HCT116 (cell line): ENCODE measurements around the gene PYGB. TPM values are rescaled to one million over a fixed set of nuclear protein-coding genes. Genes with fewer than 3 reads are reported as not detected.

ENCODE experiments used
- ATAC-seq: fragments of 200-7000 bp; cut with Tn5 transposase; 2 replicates; pipeline ENCODE4 v1.9.1; 2020; ENCODE audit warnings: mild to moderate bottlenecking, moderate library complexity
- BruUV-seq: library from RNA; stranded (reverse); fragments of 400-500 nt; replicated peaks from 2 replicates; lab custom pipeline; 2021; lab: Mats Ljungman, UMichigan
- CTCF ChIA-PET: fragments of 300-600 bp; sonication (Branson Sonifier 250); formaldehyde crosslinking; loops from one replicate; lab custom pipeline; 2021; ENCODE audit warnings: antibody characterized with exemption; lab: Charles Lee
- POLR2A ChIA-PET: fragments of 300-600, 350-600 bp; sonication (Branson Sonifier 250); formaldehyde crosslinking; loops from one replicate; lab custom pipeline; 2021; ENCODE audit warnings: antibody characterized with exemption; lab: Charles Lee
- RAD21 ChIA-PET, 2 experiments: fragments of 300-600 bp; sonication (Branson Sonifier 250); formaldehyde crosslinking; loops; one replicate each; lab custom pipeline; 2023; ENCODE audit warnings: low total read pairs in 2 of 2; ENCODE audit not compliant: uncharacterized antibody in 2 of 2, unreplicated experiment in 2 of 2, low non-redundant PET in 1 of 2; lab: Charles Lee
- DNase-seq: peaks from one replicate; pipeline ENCODE4 v3.0.0-alpha.2; 2010; ENCODE audit warnings: low read depth, low spot score
- H2AFZ ChIP-seq: fragments of 200-600 bp; shearing (Covaris generic), sonication (generic); 2 replicates; pipeline ENCODE4 v1.6.1; 2017; ENCODE audit warnings: low read depth, mixed run types, mixed read lengths, antibody characterized with exemption, low read length; ENCODE audit not compliant: poor library complexity, severe bottlenecking
- H3K27ac ChIP-seq: 2 replicates; pipeline ENCODE4 v1.5.1; 2012; ENCODE audit warnings: low read depth, low read length
- H3K27me3 ChIP-seq: fragments of 200-600 bp; sonication (generic); 2 replicates; pipeline ENCODE4 v1.6.1; 2016; ENCODE audit warnings: mixed run types, low read length, mixed read lengths; ENCODE audit not compliant: insufficient read depth
- H3K36me3 ChIP-seq, 2 experiments: fragments of 200-500 bp in 1 of 2; fragments of 200-600 bp in 1 of 2; sonication (Bioruptor generic) in 1 of 2; sonication (generic) in 1 of 2; 2 replicates each; pipeline versions ENCODE4 v1.5.1 to v1.6.1; 2014 to 2016; ENCODE audit warnings: low read length in 2 of 2, inconsistent platforms in 1 of 2, mixed read lengths in 1 of 2, mixed run types in 1 of 2; ENCODE audit not compliant: insufficient read depth in 2 of 2, control insufficient read depth in 1 of 2
- H3K4me1 ChIP-seq, 2 experiments: fragments of 200-600 bp in 1 of 2; sonication (generic) in 1 of 2; 2 replicates each; pipeline versions ENCODE4 v1.5.1 to v1.6.1; 2012 to 2017; ENCODE audit warnings: low read length in 2 of 2, inconsistent platforms in 1 of 2, mild to moderate bottlenecking in 1 of 2, mixed read lengths in 1 of 2, mixed run types in 1 of 2, moderate library complexity in 1 of 2; ENCODE audit not compliant: insufficient read depth in 2 of 2, control insufficient read depth in 1 of 2
- H3K4me2 ChIP-seq: fragments of 200-600 bp; sonication (generic); 2 replicates; pipeline ENCODE4 v1.6.1; 2017; ENCODE audit warnings: mixed run types, low read length, mixed read lengths
- H3K4me3 ChIP-seq, 2 experiments: fragments of 200-600 bp in 1 of 2; sonication (generic) in 1 of 2; replicated peaks in 1 of 2; 2 replicates each; pipeline ENCODE4 v1.5.1; 2011 to 2016; ENCODE audit warnings: low read length in 2 of 2, control low read depth in 1 of 2, low read depth in 1 of 2, mild to moderate bottlenecking in 1 of 2, mixed read lengths in 1 of 2, mixed run types in 1 of 2
- H3K79me2 ChIP-seq: fragments of 200-600 bp; sonication (generic); 2 replicates; pipeline ENCODE4 v1.6.1; 2017; ENCODE audit warnings: mild to moderate bottlenecking, mixed run types, low read length, moderate library complexity, mixed read lengths; ENCODE audit not compliant: insufficient read depth
- H3K9ac ChIP-seq: fragments of 200-600 bp; sonication (generic); 2 replicates; pipeline ENCODE4 v1.6.1; 2016; ENCODE audit warnings: low read length, mixed read lengths
- H3K9me2 ChIP-seq: fragments of 200-600 bp; sonication (generic), shearing (Covaris generic); 2 replicates; pipeline ENCODE4 v1.6.1; 2017; ENCODE audit warnings: mixed run types, mild to moderate bottlenecking, moderate library complexity; ENCODE audit not compliant: insufficient read depth
- H3K9me3 ChIP-seq, 2 experiments: fragments of 200-500 bp in 1 of 2; fragments of 200-600 bp in 1 of 2; sonication (Bioruptor generic) in 1 of 2; sonication (generic) in 1 of 2; 2 replicates each; pipeline ENCODE4 v1.6.1; 2014 to 2017; ENCODE audit warnings: low read length in 2 of 2, mixed read lengths in 2 of 2, inconsistent platforms in 1 of 2, low read depth in 1 of 2, mild to moderate bottlenecking in 1 of 2, mixed run types in 1 of 2, moderate library complexity in 1 of 2; ENCODE audit not compliant: control insufficient read depth in 1 of 2, insufficient read depth in 1 of 2
- H4K20me1 ChIP-seq: fragments of 200-600 bp; sonication (generic), shearing (Covaris generic); 2 replicates; pipeline ENCODE4 v1.6.1; 2017; ENCODE audit warnings: mixed run types, mild to moderate bottlenecking, moderate library complexity; ENCODE audit not compliant: insufficient read depth
- CBX3 ChIP-seq: IDR thresholded peaks from 2 replicates; pipeline ENCODE4 v1.6.1; 2012; ENCODE audit warnings: low read depth
- CEBPB ChIP-seq: IDR thresholded peaks from 2 replicates; pipeline ENCODE4 v1.6.1; 2012; ENCODE audit warnings: low read depth
- EGR1 ChIP-seq: IDR thresholded peaks from 2 replicates; pipeline ENCODE4 v1.6.1; 2012; ENCODE audit warnings: low read depth
- ELF1 ChIP-seq: IDR thresholded peaks from 2 replicates; pipeline ENCODE4 v1.6.1; 2012; ENCODE audit warnings: low read depth, borderline replicate concordance
- EZH2phosphoT487 ChIP-seq: fragments of 200-600 bp; IDR thresholded peaks from 2 replicates; pipeline ENCODE4 v1.6.1; 2018; ENCODE audit warnings: antibody characterized with exemption, borderline replicate concordance
- FOSL1 ChIP-seq: IDR thresholded peaks from 2 replicates; pipeline ENCODE4 v1.6.1; 2012; ENCODE audit warnings: low read depth
- JUND ChIP-seq: IDR thresholded peaks from 2 replicates; pipeline ENCODE4 v1.6.1; 2012
- POLR2A ChIP-seq: IDR thresholded peaks from 2 replicates; pipeline ENCODE4 v1.7.0; 2011; ENCODE audit warnings: borderline replicate concordance; ENCODE audit not compliant: insufficient read depth, insufficient read length; ENCODE audit errors: extremely low read depth
- POLR2AphosphoS5 ChIP-seq: IDR thresholded peaks from 2 replicates; pipeline ENCODE4 v1.6.1; 2011; ENCODE audit warnings: mild to moderate bottlenecking, low read depth, low read length, moderate library complexity
- RAD21 ChIP-seq: IDR thresholded peaks from 2 replicates; pipeline ENCODE4 v1.6.1; 2012; ENCODE audit warnings: low read depth, mild to moderate bottlenecking
- SIN3A ChIP-seq: IDR thresholded peaks from 2 replicates; pipeline ENCODE4 v1.6.1; 2012; ENCODE audit warnings: low read depth
- SP1 ChIP-seq: IDR thresholded peaks from 2 replicates; pipeline ENCODE4 v1.6.1; 2012; ENCODE audit warnings: low read depth
- SRF ChIP-seq: IDR thresholded peaks from 2 replicates; pipeline ENCODE4 v1.6.1; 2012; ENCODE audit warnings: low read depth
- TCF7L2 ChIP-seq: IDR thresholded peaks from 2 replicates; pipeline ENCODE4 v1.7.0; 2011; ENCODE audit warnings: borderline replicate concordance, inconsistent platforms; ENCODE audit not compliant: insufficient read depth, insufficient read length; ENCODE audit errors: extremely low read depth
- YY1 ChIP-seq: IDR thresholded peaks from 2 replicates; pipeline ENCODE4 v1.6.1; 2011; ENCODE audit warnings: low read length, low read depth, moderate library complexity, mild to moderate bottlenecking; ENCODE audit not compliant: insufficient replicate concordance; ENCODE audit errors: extremely low read depth
- ZNF274 ChIP-seq: fragments of 200-500 bp; sonication (Bioruptor generic); IDR thresholded peaks from 2 replicates; pipeline ENCODE4 v1.6.1; 2014; ENCODE audit warnings: mild to moderate bottlenecking, low read depth, low read length, inconsistent platforms
- intact Hi-C: fragments of 100-400 bp; cut with micrococcal nuclease; formaldehyde crosslinking; loops from 2 replicates; pipeline ENCODE4 v1.10.0; 2022
- total RNA-seq: library from RNA; stranded (reverse); gene quantifications from one replicate; pipeline ENCODE4 v1.2.1, GENCODE V29; 2021; ENCODE audit not compliant: unreplicated experiment
- TF ChIP-seq, protein P1 (sequence below): IDR thresholded peaks from 2 replicates; pipeline ENCODE4 v1.6.1; 2011; ENCODE audit warnings: mild to moderate bottlenecking, low read length, moderate library complexity; ENCODE audit not compliant: insufficient replicate concordance; ENCODE audit errors: extremely low read depth

The PYGB gene
- total RNA-seq, 1 experiment from 2014 or later = 87.8 TPM

DNA sequence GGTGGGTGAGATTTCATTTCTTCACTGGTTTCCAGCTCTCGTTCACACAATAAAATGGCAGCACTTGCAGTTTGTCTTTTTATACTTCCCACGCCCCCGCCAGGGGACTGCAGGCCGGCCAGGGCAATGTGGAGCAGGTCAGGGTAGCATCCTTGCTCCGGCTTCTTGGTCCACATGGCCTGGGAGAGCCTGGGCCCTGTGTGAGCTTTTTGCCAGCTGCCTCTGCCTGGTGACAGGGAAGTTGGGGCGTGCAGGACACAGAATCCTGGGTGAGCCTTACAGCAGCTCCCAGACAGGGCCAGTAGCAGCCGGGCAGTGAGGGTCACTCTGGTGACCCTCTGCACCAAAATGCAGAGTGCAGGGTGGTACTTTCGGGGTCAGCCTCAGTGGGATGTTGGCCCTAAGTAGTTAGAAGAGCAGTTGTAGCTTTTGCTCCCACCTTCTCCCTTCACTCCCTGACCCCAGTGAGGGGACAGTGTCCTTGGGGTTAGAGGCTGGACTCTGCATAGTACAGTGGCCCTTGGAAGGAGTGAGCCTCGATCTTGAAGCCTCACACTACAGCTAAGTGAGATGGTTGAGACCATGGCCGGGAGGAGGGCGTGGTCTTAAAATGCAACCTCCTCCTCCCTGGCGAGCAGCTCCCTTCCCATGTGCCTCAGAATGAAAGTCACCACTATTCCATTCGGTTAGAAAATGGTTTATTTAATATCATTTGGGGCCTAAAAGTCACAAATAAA, 23.8 kb downstream of the PYGB start:
- H3K27ac ChIP-seq = no peak overlapping the region
- H3K9me3 ChIP-seq = no peaks in the 10 kb centered on the region
- no peak for ATAC-seq
- ChIA-PET POLR2A (no interaction called here), RAD21 (no interaction called here), CTCF (no interaction called here)
- BruUV-seq = no TSS peak
- DNase-seq = no peak
- H3K36me3 ChIP-seq = peaks cover 2 to 9% of the 10 kb centered on the region in 2 experiments; a peak in 2 of 4 replicates
- TF ChIP-seq SIN3A = no peak
- TF ChIP-seq RAD21 = no peak
- TF ChIP-seq SRF = no peak
- TF ChIP-seq CEBPB = no peak
- no peak for TF ChIP-seq JUND
- TF ChIP-seq, protein P1, sequence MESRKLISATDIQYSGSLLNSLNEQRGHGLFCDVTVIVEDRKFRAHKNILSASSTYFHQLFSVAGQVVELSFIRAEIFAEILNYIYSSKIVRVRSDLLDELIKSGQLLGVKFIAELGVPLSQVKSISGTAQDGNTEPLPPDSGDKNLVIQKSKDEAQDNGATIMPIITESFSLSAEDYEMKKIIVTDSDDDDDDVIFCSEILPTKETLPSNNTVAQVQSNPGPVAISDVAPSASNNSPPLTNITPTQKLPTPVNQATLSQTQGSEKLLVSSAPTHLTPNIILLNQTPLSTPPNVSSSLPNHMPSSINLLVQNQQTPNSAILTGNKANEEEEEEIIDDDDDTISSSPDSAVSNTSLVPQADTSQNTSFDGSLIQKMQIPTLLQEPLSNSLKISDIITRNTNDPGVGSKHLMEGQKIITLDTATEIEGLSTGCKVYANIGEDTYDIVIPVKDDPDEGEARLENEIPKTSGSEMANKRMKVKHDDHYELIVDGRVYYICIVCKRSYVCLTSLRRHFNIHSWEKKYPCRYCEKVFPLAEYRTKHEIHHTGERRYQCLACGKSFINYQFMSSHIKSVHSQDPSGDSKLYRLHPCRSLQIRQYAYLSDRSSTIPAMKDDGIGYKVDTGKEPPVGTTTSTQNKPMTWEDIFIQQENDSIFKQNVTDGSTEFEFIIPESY = no peak
- TF ChIP-seq CBX3 = no peak
- no peak for TF ChIP-seq SP1
- no peak for TF ChIP-seq FOSL1
- TF ChIP-seq ZNF274 = no peak
- TF ChIP-seq POLR2A = no peak
- TF ChIP-seq EZH2phosphoT487 = no peak
- TF ChIP-seq YY1 = no peak
- no peak for TF ChIP-seq ELF1
- TF ChIP-seq TCF7L2 = no peak
- TF ChIP-seq POLR2AphosphoS5 = no peak
- no peak for TF ChIP-seq EGR1
- no peaks in the 10 kb centered on the region for H3K9me2 ChIP-seq
- H2AFZ ChIP-seq = no peak overlapping the region
- no peak overlapping the region for H3K4me2 ChIP-seq
- H3K4me1 ChIP-seq = no peaks in the 10 kb centered on the region
- H3K9ac ChIP-seq = no peak overlapping the region
- H4K20me1 ChIP-seq = 0 out of 2 replicates have a peak, but pooled peaks cover 5% of the 10 kb centered on the region
- H3K4me3 ChIP-seq = no peak overlapping the region
- intact Hi-C loops = no loop called here
- H3K79me2 ChIP-seq = no peaks in the 10 kb centered on the region; the same call in 1 of the 2 replicates
- no peaks in the 10 kb centered on the region for H3K27me3 ChIP-seq
